Body of pancreas (tissue), 4 donors: Measurements from ENCODE around the gene GCNT2.

Experiments
- CTCF ChIP-seq, 7 experiments: fragments of 450-650 bp in 4 of 7; fragments of 200-600 bp in 3 of 7; sonication (generic) in 3 of 7; IDR thresholded peaks; one replicate each; pipeline ENCODE4 v1.5.1; 2016 to 2019; ENCODE audit warnings: antibody characterized with exemption in 7 of 7
- POLR2A ChIP-seq, 3 donors: fragments of 450-650 bp; IDR thresholded peaks; one replicate each; pipeline ENCODE4 v1.6.1; 2016; ENCODE audit warnings: antibody characterized with exemption in 3 of 3, mild to moderate bottlenecking in 2 of 3

- TF ChIP-seq CTCF (IDR thresholded peaks at IDR 0.05) (no peak), POLR2A (IDR thresholded peaks at IDR 0.05) (no peak)
Measured at GRCh38 chr6:10531503-10531902, 10.4 kb downstream of the GCNT2 start.
